CD4-positive, alpha-beta T cell treated with Interleukin-12 subunit alpha and Interleukin-12 subunit beta, for 1 hour (primary cell): Measurements from ENCODE around the gene CACNB4.
"Not testable (repeated sequence)": the region's sequence is repeated elsewhere in the genome, so short reads cannot be mapped to it uniquely, and the experiment has no call there.

ENCODE experiments used
- DNase-seq: peaks from one replicate; pipeline ENCODE4 v3.0.0-alpha.2; 2020

Gene CACNB4

DNA sequence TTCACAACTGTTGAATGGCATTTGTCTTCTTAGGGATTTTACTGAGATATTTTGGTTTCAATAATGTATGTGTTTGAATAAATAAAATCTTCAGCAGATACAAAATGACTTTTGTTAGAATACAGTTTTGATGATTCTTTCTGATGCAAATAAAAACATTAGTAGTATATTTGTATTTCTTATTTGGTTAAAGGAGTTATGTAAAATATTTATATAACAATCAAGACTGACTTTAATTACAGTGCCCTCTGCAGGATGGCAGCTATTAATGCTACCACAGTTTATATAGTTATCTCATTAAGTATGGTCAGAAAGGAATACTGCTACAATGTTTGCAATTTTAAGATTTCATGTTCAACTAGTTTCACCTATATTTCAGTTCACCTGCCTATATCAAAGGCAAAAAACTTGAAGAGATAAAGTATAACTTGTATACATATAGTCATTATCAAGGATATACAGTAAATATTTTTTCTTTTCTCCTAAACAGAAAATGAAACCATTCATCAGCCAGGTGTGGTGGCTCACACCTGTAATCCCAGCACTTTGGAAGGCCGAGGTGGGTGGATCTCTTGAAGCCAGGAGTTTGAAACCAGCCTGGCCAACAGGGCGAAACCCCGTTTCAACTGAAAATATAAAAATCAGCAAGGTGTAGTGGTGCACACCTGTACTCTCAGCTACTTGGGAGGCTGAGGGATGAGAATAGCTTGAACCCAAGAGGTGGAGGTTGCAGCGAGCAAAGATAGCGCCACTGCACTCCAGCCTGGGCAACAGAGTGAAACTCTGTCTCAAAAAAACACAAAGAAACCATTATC is 290.4 kb downstream of the CACNB4 start:
- peak; percentile 52 for DNase-seq

DNA sequence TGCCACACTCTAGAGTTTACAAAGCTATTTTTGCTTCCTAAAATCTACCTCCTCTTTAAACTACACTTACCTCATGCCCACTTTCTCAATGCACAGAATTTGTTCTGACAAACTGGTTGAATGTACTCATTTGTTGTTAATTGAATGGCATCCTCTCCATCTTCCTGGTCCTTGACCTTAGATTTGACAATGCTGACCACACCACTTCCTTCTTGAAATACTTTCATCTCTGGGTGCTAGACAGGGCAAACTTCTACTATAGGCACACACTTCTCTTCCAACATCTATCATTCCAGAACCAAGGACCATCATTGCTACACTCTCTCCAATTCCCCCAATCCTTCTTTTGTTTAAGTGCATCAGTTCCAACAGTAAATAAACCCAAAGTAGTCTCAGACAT is 292.9 kb downstream of the CACNB4 start:
- DNase-seq, result no peak

DNA sequence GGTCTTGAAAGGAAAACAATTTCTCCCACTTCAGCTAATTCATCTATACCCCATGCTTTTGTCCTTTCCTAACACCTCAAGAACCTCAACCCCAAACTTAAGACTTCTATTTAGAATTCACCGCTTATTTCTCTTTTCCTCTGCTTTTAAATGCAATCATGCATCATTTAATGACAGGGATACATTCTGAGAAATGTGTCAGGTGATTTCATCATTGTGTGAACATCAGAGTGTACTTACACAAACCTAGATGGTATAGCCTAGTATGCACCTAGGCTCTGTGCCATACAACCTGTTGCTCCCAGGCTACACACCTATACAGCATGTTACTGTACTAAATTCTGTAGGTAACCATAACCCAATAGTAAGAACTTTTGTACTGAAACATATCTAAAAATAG is 293.5 kb downstream of the CACNB4 start:
- DNase-seq, result no peak

DNA sequence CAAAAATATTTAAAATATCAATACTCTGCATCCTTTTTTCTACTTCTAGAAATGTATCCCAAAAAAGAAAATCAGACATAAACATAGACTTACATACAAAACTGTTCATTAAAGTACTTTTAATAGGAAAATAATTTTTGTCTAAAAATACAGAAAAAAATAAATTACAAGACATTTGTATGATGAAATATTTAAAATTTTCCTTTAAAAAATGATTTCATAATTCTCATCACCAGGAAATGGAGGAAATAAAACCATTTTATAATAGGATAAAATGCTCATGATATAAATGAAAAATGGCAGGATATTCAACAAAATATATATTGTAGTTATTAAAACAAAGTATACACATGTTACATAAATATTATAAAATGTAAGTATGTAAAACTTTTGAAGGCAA is 295.0 kb downstream of the CACNB4 start:
- no peak for DNase-seq

DNA sequence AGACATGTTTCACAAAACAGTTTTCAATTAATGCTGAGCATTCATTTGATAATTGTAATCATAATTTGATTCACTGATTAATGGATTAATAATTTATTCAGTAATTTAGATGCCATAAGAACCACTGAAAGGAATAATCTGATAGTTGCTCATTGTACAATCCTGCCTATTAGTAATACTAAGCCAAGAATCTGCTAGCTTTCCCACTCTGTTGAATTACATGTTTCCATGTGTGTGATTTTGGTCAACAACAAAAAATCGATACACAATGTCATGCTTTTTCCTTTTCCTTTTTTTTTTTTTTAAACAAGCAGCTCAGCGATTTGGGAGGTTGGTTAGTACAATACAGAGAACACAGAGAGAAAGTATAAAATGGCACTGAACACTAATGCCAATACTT is 296.5 kb downstream of the CACNB4 start:
- no peak for DNase-seq

DNA sequence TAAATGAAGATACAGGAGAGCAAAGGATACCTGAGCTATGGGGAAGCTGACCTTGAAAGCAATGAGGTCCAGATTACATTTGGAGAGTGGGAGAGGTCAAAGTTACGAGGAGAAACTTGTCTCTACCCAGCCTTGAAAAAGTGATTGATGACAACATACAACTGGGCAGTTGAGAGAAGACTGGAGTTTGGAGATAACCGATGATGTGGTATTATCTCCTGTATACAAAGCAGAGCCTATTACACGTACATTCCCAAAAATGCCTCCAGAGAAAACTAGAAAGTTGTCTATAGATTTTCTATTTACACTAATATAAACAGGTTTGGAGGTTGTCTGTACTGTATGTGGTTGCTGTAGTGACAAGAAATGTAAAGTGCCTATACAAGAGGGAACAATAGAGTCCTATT is 299.0 kb downstream of the CACNB4 start:
- no peak for DNase-seq

DNA sequence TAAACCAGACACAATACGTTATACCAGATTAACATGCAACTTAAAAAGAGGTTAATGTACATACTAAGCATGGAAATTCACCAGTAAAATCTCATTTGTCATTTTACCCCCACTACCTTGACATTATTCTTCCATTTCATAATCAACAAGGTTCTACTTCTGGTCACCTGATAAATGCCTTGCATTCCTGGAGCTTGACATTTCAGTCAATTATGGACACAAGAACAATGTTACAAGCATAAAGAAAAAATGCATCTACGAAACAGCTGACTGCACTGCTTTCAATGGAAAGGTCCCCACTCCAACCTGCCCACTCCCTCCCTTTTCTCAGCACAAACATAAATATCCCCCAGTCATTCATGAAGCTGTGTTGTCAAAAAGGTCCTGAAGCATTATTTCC is 302.1 kb downstream of the CACNB4 start:
- no peak for DNase-seq

DNA sequence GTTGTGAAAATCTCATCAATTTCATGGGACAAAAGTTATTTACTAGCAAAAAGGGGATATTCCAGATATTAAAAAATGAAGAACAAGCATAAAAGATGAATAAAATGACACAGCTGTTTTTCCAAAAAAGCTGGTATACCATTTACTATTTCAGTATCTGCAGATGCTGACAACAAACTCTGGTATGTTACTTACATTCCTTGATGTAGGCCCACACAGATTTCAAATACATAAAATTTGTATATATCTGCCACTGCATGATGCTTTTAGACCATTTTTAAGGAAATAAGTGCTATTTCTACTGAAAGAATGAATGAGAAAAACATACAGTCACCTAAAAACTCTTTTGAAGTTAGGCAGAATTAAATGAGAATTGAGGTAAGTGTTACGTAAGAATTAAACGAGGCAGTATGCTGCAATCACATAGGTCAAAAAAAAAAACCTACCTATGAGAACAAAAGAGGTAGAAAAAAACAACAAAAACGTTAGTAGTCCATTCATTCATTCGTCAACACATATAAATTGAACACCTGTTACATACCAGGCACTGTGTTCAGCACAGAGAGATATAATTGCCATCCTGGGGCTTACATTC is 303.1 kb downstream of the CACNB4 start:
- no peak for DNase-seq

DNA sequence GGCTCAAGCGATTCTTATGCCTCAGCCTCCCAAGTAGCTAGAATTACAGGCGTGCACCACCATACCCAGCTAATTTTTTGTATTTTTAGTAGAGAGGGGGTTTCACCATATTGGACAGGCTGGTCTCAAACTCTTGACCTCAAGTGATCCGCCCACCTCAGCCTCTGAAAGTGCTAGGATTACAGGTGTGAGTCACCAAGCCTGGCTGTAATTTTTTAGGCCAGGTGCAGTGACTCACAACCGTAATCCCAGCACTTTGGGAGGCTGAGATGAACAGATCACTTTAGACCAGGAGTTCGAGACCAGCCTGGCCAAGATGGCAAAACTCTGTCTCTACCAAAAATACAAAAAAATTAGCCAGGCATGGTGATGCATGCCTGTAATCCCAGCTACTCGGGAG is 304.4 kb downstream of the CACNB4 start:
- DNase-seq, result not testable (repeated sequence)

DNA sequence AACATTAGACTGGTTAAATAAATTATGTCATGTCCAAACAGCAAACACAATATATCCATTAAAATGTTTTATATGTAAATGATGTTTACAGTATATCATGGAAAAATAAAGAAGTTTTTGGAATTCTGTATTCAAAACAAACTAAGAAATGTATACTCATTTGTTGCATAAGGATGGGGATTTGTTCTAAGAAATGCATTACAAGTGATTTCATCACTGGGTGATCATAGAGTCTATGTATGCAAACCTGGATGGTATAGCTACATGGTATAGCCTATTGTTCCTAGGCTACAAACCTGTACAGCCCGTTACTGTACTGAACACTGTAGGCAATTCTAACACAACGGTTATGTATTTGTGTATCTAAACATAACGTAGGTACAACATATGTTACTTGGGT is 305.7 kb downstream of the CACNB4 start:
- DNase-seq, result no peak

DNA sequence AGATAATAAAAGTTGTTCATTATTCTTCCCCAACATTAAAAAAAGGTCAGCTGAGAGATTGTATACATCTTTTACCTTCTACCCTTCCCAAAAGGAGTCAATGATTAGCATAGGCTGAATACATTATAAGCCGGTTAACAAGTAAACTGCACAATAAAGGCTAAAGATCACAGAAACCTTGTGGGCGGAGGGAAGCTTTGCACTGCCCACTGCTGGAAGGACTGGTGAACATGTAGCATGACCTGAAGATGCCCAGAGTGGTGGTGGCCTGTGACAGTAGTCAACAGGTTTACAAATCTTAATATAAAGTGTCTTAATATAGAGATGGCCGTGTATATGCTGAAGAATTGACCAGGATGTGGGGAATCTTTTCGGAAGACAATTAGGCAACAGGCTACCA is 306.3 kb downstream of the CACNB4 start:
- DNase-seq, result no peak

DNA sequence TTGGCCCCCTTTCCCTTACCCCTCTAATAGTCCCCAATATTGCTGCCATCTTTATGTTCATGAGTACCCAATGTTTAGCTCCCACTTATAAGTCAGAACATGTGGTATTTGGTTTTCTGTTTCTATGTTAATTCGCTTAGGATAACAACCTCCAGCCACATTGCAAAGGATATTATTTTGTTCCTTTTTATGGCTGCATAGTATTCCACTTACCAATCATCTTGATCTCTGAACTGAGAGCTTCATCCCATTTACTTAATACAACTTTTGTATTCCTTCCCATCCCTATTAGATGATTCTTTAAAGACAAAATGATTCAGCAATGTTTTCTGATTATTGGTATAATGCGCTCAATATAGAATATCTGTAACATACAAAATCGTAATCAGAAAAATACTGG is 307.3 kb downstream of the CACNB4 start:
- no peak for DNase-seq

DNA sequence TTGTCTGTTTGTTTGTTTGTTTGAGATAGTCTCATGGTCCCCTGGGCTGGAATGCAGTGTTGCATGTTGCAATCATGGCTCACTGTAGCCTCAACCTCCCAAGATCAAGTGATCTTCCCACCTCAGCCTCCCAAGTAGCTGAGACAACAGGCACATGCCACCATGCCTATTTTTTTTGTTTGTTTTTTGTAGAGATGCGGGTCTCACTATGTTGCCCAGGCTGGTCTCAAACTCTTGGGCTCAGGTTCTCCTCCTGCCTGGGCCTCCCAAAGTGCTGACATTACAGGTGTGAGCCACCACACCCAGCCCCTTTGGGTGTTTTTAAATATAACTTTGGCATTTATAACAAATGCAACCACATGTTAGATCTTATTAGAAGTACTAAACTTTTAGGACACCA is 308.2 kb downstream of the CACNB4 start:
- no peak for DNase-seq

DNA sequence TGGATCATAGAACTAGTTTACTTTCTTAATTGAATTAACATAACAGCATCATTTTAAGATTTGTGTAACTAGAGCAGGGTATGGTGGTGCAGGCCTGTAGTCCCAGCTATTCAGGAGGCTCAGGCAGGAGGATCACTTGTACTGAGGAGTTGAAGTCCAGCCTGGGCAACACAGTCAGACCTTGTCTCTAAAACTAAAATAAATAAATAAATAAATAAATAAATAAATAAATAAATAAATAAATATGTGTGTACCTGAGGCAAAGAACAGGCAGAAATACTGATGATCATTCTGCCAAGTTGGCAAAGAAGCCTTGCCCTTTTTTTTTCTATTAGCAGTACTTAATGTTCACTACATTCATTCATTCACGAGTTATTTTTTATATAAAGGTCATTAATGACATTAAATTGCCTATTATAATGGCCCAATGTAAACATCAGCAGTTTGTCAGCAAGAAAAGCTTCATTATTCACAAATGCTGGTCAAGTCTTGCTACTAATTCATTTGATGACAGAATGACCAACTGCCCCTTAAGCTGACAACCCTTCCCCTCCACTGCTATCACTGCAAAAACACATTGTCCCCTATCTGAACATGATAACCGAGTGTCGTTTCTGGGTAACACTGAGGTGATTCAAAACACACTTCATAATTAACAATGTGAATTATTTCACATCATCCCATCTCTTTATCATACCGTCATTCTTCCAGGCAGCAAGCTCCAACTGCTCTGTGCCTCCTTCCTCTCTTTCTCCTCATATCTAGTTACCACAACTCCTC is 309.6 kb downstream of the CACNB4 start:
- DNase-seq, result no peak

DNA sequence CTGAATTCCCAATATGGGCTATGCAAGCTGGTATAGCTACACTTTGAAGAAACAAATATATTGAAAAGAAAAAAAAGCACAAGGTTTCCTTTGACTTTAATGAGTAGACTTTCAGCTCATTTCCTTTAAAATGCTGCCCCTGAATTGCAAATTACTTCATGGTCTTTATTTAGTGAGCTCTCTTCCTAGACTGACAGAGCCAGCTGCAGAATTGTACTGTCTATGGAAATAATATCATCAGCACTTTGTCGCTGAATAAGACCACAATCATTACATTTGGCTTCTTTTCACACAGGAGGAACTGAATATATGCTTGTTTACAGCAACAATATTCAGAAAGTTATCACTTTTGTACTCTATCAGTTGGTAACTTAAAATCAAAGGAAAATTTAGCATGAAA is 312.4 kb downstream of the CACNB4 start:
- DNase-seq, result no peak

DNA sequence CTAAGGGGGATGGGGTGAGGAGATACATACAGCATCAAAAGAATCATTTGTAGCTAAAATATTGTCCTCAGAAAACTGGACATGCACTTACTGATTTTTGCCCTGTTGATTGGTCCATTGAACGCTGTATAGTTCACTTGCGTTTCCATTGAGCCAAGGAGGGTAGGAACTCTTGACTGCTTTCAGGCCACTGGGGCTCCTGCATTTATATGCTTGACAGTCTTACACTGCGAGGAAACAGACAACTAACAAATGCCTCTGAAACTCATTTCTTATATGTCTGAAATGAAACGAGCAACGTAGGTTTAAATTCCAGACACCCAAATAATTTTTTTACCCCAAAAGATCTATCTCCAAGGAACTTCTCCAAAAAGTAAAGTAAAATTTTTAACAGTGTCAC is 312.8 kb downstream of the CACNB4 start:
- no peak for DNase-seq

DNA sequence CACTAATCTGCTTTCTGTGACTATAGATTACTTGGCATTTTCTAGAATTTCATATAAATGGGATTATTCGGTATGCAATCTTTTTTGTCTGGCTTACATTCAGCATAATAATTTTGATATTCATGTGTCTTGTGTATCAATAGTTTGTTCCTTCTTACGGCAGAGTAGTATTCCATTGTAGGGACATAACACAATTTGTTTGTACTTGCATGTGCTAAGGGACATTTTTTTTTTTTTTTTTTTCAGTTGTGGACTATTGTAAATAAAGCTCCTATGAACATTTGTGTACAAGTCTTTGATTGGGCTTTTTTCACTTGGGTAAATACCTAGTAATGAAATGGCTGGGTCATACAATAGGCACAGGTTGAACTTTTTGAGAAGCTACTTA is 315.7 kb downstream of the CACNB4 start:
- DNase-seq, result no peak
